GM12878 (cell line): ENCODE results near the gene TMUB1. TPM values are rescaled to one million over a fixed set of nuclear protein-coding genes. Genes with fewer than 3 reads are reported as not detected.

Experiments
- ATAC-seq: fragments of 200-7000 bp; cut with Tn5 transposase; 3 replicates; pipeline ENCODE4 v1.9.1; 2020; ENCODE audit warnings: mild to moderate bottlenecking, moderate library complexity
- BruUV-seq: library from RNA; stranded (reverse); fragments of 400-500 nt; replicated peaks from 2 replicates; lab custom pipeline; 2021; lab: Mats Ljungman, UMichigan
- CTCF ChIA-PET: fragments of 300-600 bp; sonication (Branson Sonifier 250); formaldehyde crosslinking; extraction: SDS; loops from one replicate; lab custom pipeline; 2021; ENCODE audit warnings: inconsistent platforms; lab: Yijun Ruan, JAX
- POLR2A ChIA-PET: fragments of 350-600 bp; formaldehyde crosslinking; extraction: SDS; loops from one replicate; lab custom pipeline; 2021; ENCODE audit warnings: inconsistent platforms; lab: Charles Lee
- RAD21 ChIA-PET: fragments of 300-600 bp; sonication (Branson Sonifier 250); formaldehyde crosslinking; loops from one replicate; lab custom pipeline; 2023; ENCODE audit warnings: antibody characterized with exemption; ENCODE audit not compliant: unreplicated experiment; lab: Charles Lee
- SMC1A ChIA-PET: fragments of 300-600 bp; sonication (Branson Sonifier 250); formaldehyde crosslinking; loops from one replicate; lab custom pipeline; 2023; ENCODE audit not compliant: unreplicated experiment, uncharacterized antibody; lab: Charles Lee
- DNase-seq: peaks from one replicate; pipeline ENCODE4 v3.0.0-alpha.2; 2011; ENCODE audit warnings: low read depth, low spot score
- FAIRE-seq: peaks from 3 replicates; lab custom pipeline; 2011; peaks lifted over from hg19 to GRCh38; lab: Jason Lieb, UNC
- H2AFZ ChIP-seq: 2 replicates; pipeline ENCODE4 v1.6.0; 2011; ENCODE audit warnings: low read depth, low read length, control low read depth; ENCODE audit not compliant: control insufficient read depth
- H3K27ac ChIP-seq: 2 replicates; pipeline ENCODE4 v1.5.1; 2011; ENCODE audit warnings: control low read depth; ENCODE audit not compliant: control insufficient read depth, insufficient read depth
- H3K27me3 ChIP-seq, 2 experiments: replicated peaks in 1 of 2; 2 replicates each; pipeline versions ENCODE4 v1.6.0 to v1.6.1; 2011; ENCODE audit warnings: low read length in 1 of 2; ENCODE audit not compliant: control insufficient read depth in 2 of 2, insufficient read depth in 2 of 2
- H3K36me3 ChIP-seq, 2 experiments: 2 replicates each; pipeline ENCODE4 v1.5.1; 2011; ENCODE audit warnings: low read length in 1 of 2; ENCODE audit not compliant: control insufficient read depth in 2 of 2, insufficient read depth in 2 of 2
- H3K4me1 ChIP-seq: 2 replicates; pipeline ENCODE4 v1.6.1; 2011; ENCODE audit warnings: mild to moderate bottlenecking, low read length, moderate library complexity, mixed read lengths; ENCODE audit not compliant: control insufficient read depth, insufficient read depth
- H3K4me2 ChIP-seq: 2 replicates; pipeline ENCODE4 v1.6.0; 2011; ENCODE audit warnings: control low read depth; ENCODE audit not compliant: control insufficient read depth, insufficient read depth
- H3K4me3 ChIP-seq: fragments of 200-600 bp; sonication (generic); 2 replicates; pipeline ENCODE4 v1.5.1; 2016
- H3K79me2 ChIP-seq: 2 replicates; pipeline ENCODE4 v1.6.0; 2011; ENCODE audit warnings: low read length; ENCODE audit not compliant: control insufficient read depth, insufficient read depth
- H3K9ac ChIP-seq: 2 replicates; pipeline ENCODE4 v1.8.0; 2011; ENCODE audit warnings: low read length, control low read depth, mixed read lengths; ENCODE audit not compliant: control insufficient read depth, insufficient read depth
- H3K9me3 ChIP-seq: replicated peaks from 3 replicates; pipeline ENCODE4 v1.5.1; 2011; ENCODE audit warnings: mild to moderate bottlenecking, low read length; ENCODE audit not compliant: control insufficient read depth, insufficient read depth
- H4K20me1 ChIP-seq: 2 replicates; pipeline ENCODE4 v1.6.0; 2011; ENCODE audit not compliant: control insufficient read depth, insufficient read depth
- BCLAF1 ChIP-seq: fragments of 450-650 bp; IDR thresholded peaks from 2 replicates; pipeline ENCODE4 v1.6.1; 2017; ENCODE audit warnings: antibody characterized with exemption, mild to moderate bottlenecking, moderate library complexity
- E2F8 ChIP-seq: fragments of 450-650 bp; IDR thresholded peaks from 2 replicates; pipeline ENCODE4 v1.6.1; 2018; ENCODE audit warnings: mild to moderate bottlenecking, low read depth, moderate library complexity; ENCODE audit not compliant: partially characterized antibody
- FOS ChIP-seq: IDR thresholded peaks from 3 replicates; pipeline ENCODE4 v1.6.1; 2011; ENCODE audit warnings: borderline replicate concordance; ENCODE audit not compliant: insufficient read length; ENCODE audit errors: extremely low read depth
- HDAC6 ChIP-seq: fragments of 200-600 bp; sonication (generic); IDR thresholded peaks from one replicate; pipeline ENCODE4 v1.8.0; 2017; ENCODE audit warnings: antibody characterized with exemption; ENCODE audit not compliant: unreplicated experiment
- IKZF2 ChIP-seq, 2 experiments: fragments of 450-650 bp; IDR thresholded peaks; 2 replicates each; pipeline ENCODE4 v1.6.1; 2017; ENCODE audit warnings: mild to moderate bottlenecking in 2 of 2, moderate library complexity in 2 of 2
- MEF2B ChIP-seq: fragments of 450-650 bp; IDR thresholded peaks from 2 replicates; pipeline ENCODE4 v1.6.1; 2018; ENCODE audit warnings: mild to moderate bottlenecking, moderate library complexity; ENCODE audit not compliant: partially characterized antibody, poor library complexity, severe bottlenecking
- MLLT1 ChIP-seq: fragments of 450-650 bp; IDR thresholded peaks from 2 replicates; pipeline ENCODE4 v1.6.1; 2016; ENCODE audit warnings: mild to moderate bottlenecking
- PML ChIP-seq: IDR thresholded peaks from 2 replicates; pipeline ENCODE4 v1.6.1; 2012; ENCODE audit warnings: low read length, inconsistent platforms
- TCF3 ChIP-seq: IDR thresholded peaks from 2 replicates; pipeline ENCODE4 v1.6.1; 2012; ENCODE audit warnings: low read depth, mild to moderate bottlenecking, low read length, borderline replicate concordance; ENCODE audit not compliant: insufficient read depth
- USF1 ChIP-seq: IDR thresholded peaks from 2 replicates; pipeline ENCODE4 v1.6.1; 2011; ENCODE audit warnings: borderline replicate concordance, low read depth, mild to moderate bottlenecking, moderate library complexity, mixed read lengths, low read length; ENCODE audit not compliant: insufficient read depth; ENCODE audit errors: extremely low read length
- ZNF592 ChIP-seq: fragments of 450-650 bp; IDR thresholded peaks from 2 replicates; pipeline ENCODE4 v1.6.1; 2017; ENCODE audit warnings: mild to moderate bottlenecking, moderate library complexity
- WGBS: methylation state at CpG from one replicate; pipeline ENCODE4 v1.1.6; 2016; ENCODE audit warnings: low lambda C conversion rate; ENCODE audit not compliant: insufficient replicate concordance, insufficient coverage; ENCODE audit errors: missing lambda C conversion rate; 5-methylcytosine and 5-hydroxymethylcytosine counted together
- in situ Hi-C: fragments of 300-500 bp; cut with MboI; formaldehyde crosslinking; loops from 9 replicates; pipeline ENCODE4 v1.14.3; 2018; ENCODE audit warnings: mixed read lengths
- intact Hi-C: fragments of 100-400 bp; cut with micrococcal nuclease; formaldehyde crosslinking; loops from one replicate; pipeline ENCODE4 v1.14.2; 2022; ENCODE audit not compliant: unreplicated experiment
- polyA plus RNA-seq, 11 experiments: library from polyadenylated mRNA; depleted of rRNA in 4 of 11; unstranded in 6 of 11; stranded (reverse) in 5 of 11; fragments of >200 nt; fragmentation: Nextera tagmentation in 4 of 11; fragmentation: Illumina TruSeq in 1 of 11; extraction: Ambion mirVana in 4 of 11; extraction: Trizol in 1 of 11; gene quantifications; 1 replicate in 1 of 11; 2 replicates in 10 of 11; pipeline versions ENCODE4 v1.2.1 to v1.2.3, GENCODE V29; 2011 to 2016; ENCODE audit warnings: inconsistent platforms in 2 of 11, missing spikeins in 2 of 11, low read depth in 1 of 11
- total RNA-seq, 4 experiments: library from RNA; depleted of rRNA in 3 of 4; stranded (reverse); fragments of >200 nt in 3 of 4; fragmentation: Illumina TruSeq in 1 of 4; extraction: Trizol in 1 of 4; gene quantifications; 2 replicates each; pipeline versions ENCODE4 v1.2.1 to v1.2.3, GENCODE V29; 2013 to 2021

Gene TMUB1
- total and polyA plus RNA-seq, 10 of the 15 experiments (the other 5 are each of a cell fraction or from before 2014, with no cell fraction given): 0.27 to 79.5 (median 41.3) TPM; not detected in 1

- Histone ChIP-seq H2AFZ (no peak overlapping the region), H3K4me1 (peaks cover 7% of the 10 kb centered on the region), H3K4me2 (no peak overlapping the region), H3K36me3 (peaks cover 11 to 12% of the 10 kb centered on the region in 2 experiments; a peak in 3 of 4 replicates), H3K27ac (no peak overlapping the region), H3K4me3 (no peak overlapping the region), H3K27me3 (no peaks in the 10 kb centered on the region), H3K9me3 (no peaks in the 10 kb centered on the region), H3K79me2 (peaks cover 18% of the 10 kb centered on the region), H4K20me1 (no peaks in the 10 kb centered on the region), H3K9ac (no peak overlapping the region)
- FAIRE-seq (no peak), DNase-seq (no peak), ATAC-seq (no peak)
- in situ Hi-C loops: no loop called here
- ChIA-PET CTCF (no interaction called here), SMC1A (no interaction called here), RAD21 (no interaction called here), POLR2A (no interaction called here)
- intact Hi-C loops: no loop called here
- BruUV-seq: no TSS peak
- 68% methylated on average over 6 of the region's 6 CpGs for WGBS
- TF ChIP-seq MEF2B (no peak), TCF3 (no peak), HDAC6 (no peak), MLLT1 (no peak), ZNF592 (no peak), USF1 (no peak), IKZF2 (IDR thresholded peaks at IDR 0.05) (no peak), BCLAF1 (no peak), PML (no peak), E2F8 (no peak), FOS (no peak)
These were observed 18.3 kb downstream of the TMUB1 start for GRCh38 chr7:151064993-151065392.
